Measurements from ENCODE around the gene C1orf198. TPM values are rescaled to one million over a fixed set of nuclear protein-coding genes. Genes with fewer than 3 reads are reported as not detected.

The C1orf198 gene
- total and polyA plus RNA-seq, 2 of the 4 experiments (the other 2 are of a cell fraction), result 67.4 to 76.2 TPM

- Histone ChIP-seq H3K27ac (ENCODE audit: insufficient read depth, low read length) (no peak overlapping the region), H4K20me1 (ENCODE audit: insufficient read depth, low read length) (no peaks in the 10 kb centered on the region), H2BK15ac (ENCODE audit: low read depth, low read length) (no peak overlapping the region), H3K4me3 (ENCODE audit: insufficient read depth, low read depth, low read length) (no peak overlapping the region), H3K36me3 (ENCODE audit: control insufficient read depth, insufficient read depth, low read length) (no peaks in the 10 kb centered on the region; the same call in 1 of the 2 replicates), H2BK5ac (ENCODE audit: low read depth, low read length, poor library complexity, severe bottlenecking) (no peak overlapping the region), H3K14ac (replicated peaks; ENCODE audit: low read depth, low read length) (no peak overlapping the region), H2AFZ (replicated peaks; ENCODE audit: low read length, poor library complexity) (no peak overlapping the region), H2AK5ac (ENCODE audit: low read depth, low read length) (no peak overlapping the region), H3K4me2 (ENCODE audit: low read depth, low read length) (no peak overlapping the region), H3K9me3 (ENCODE audit: control insufficient read depth, insufficient read depth, low read length) (no peaks in the 10 kb centered on the region), H3K56ac (ENCODE audit: extremely low read depth, insufficient read depth, low read length) (no peak overlapping the region), H2BK20ac (ENCODE audit: low read depth, low read length) (no peak overlapping the region), H3K79me1 (ENCODE audit: low read depth in 1 of 2, low read length in 2 of 2) (no peaks in the 10 kb centered on the region), H3K4me1 (ENCODE audit: control insufficient read depth, insufficient read depth, low read length) (peaks cover 7% of the 10 kb centered on the region), H4K8ac (ENCODE audit: low read depth in 2 of 2, low read length in 2 of 2) (no peak overlapping the region), H4K5ac (ENCODE audit: low read depth, low read length) (no peak overlapping the region), H3K9me1 (ENCODE audit: insufficient read depth, low read length) (peaks cover 7% of the 10 kb centered on the region), H3K4ac (ENCODE audit: low read depth, low read length) (no peak overlapping the region), H4K91ac (ENCODE audit: insufficient read depth, low read depth, low read length) (no peak overlapping the region; the same call in 1 of the 2 replicates), H3K23ac (ENCODE audit: low read depth, low read length) (no peak overlapping the region), H2AK9ac (replicated peaks; ENCODE audit: low read depth, low read length, poor library complexity) (peak overlapping the region; percentile 49), H3K27me3 (ENCODE audit: control insufficient read depth, insufficient read depth, low read length) (no peaks in the 10 kb centered on the region), H3K18ac (ENCODE audit: low read depth, low read length) (0 out of 2 replicates have a peak overlapping the region, but pooled peaks have one; percentile 29), H2BK120ac (ENCODE audit: low read depth, low read length) (no peak overlapping the region), H3K9ac (ENCODE audit: low read depth, low read length) (no peak overlapping the region)
- dilution Hi-C loops (cut with HindIII; ENCODE audit: low sequenced_read_pairs, unreplicated experiment) (no loop called here), intact Hi-C loops (cut with micrococcal nuclease) (loop anchor here (5.0 to 10.0 kb wide), 2 partner anchors 268 to 485 kb away; partner anchors contain the start of genes COG2 and PGBD5), in situ Hi-C loops (cut with MboI; ENCODE audit: low sequenced_read_pairs) (loop anchor here (5.0 kb wide), 1 partner anchor 108 kb away; no protein-coding TSS in a partner anchor)
- no peak for DNase-seq
- no TSS peak for BruUV-seq (replicated peaks)
- no peak for TF ChIP-seq SMC3 (IDR thresholded peaks at IDR 0.05; ENCODE audit: low read depth, low read length)
- TF ChIP-seq, protein P1, sequence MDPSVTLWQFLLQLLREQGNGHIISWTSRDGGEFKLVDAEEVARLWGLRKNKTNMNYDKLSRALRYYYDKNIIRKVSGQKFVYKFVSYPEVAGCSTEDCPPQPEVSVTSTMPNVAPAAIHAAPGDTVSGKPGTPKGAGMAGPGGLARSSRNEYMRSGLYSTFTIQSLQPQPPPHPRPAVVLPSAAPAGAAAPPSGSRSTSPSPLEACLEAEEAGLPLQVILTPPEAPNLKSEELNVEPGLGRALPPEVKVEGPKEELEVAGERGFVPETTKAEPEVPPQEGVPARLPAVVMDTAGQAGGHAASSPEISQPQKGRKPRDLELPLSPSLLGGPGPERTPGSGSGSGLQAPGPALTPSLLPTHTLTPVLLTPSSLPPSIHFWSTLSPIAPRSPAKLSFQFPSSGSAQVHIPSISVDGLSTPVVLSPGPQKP (IDR thresholded peaks at IDR 0.05; ENCODE audit: borderline replicate concordance, low read depth, low read length), result no peak
- peak; percentile 51; the same call in 1 of the 2 replicates for TF ChIP-seq MAFK (IDR thresholded peaks at IDR 0.05; ENCODE audit: low read depth, low read length)
- TF ChIP-seq FOS (IDR thresholded peaks at IDR 0.05; ENCODE audit: low read depth, low read length), result no peak
- CTCF ChIA-PET, result no interaction called here
- POLR2A ChIA-PET (ENCODE audit: unreplicated experiment), result no interaction called here
- no peak for ATAC-seq (ENCODE audit: low read depth)
- WGBS, 2 experiments (ENCODE audit: extremely low coverage in 2 of 2, insufficient read length in 1 of 2), result 94% methylated on average over 7 of the region's 13 CpGs; no CpG with 5 or more reads in 1 of the 2 experiments
Measured at GRCh38 chr1:230909974-230910754, 41.8 kb upstream of the C1orf198 start.

Measured in IMR-90 (cell line).